K562 (cell line): ENCODE measurements around the gene LTK. TPM values are rescaled to one million over a fixed set of nuclear protein-coding genes. Genes with fewer than 3 reads are reported as not detected.

ENCODE experiments used
- CREB1 ChIP-seq, 2 experiments: sonication (generic) in 1 of 2; formaldehyde crosslinking in 1 of 2; IDR thresholded peaks; 2 replicates each; pipeline versions ENCODE4 v1.6.1 to v1.8.0; 2012 to 2022; ENCODE audit warnings: inconsistent platforms in 1 of 2, mild to moderate bottlenecking in 1 of 2, missing genetic modification reagents in 1 of 2, moderate library complexity in 1 of 2
- LEF1 ChIP-seq: fragments of 450-650 bp; IDR thresholded peaks from 2 replicates; pipeline ENCODE4 v1.6.1; 2016; ENCODE audit warnings: mild to moderate bottlenecking
- NCOA1 ChIP-seq: fragments of 450-650 bp; IDR thresholded peaks from 2 replicates; pipeline ENCODE4 v1.6.1; 2016; ENCODE audit warnings: low read depth
- POLR2AphosphoS5 ChIP-seq: IDR thresholded peaks from 2 replicates; pipeline ENCODE4 v1.6.1; 2011; ENCODE audit warnings: mild to moderate bottlenecking, low read depth, low read length, moderate library complexity; ENCODE audit not compliant: control insufficient read depth, insufficient read depth
- PRDM10 ChIP-seq: fragments of 450-650 bp; IDR thresholded peaks from 2 replicates; pipeline ENCODE4 v1.6.1; 2018; ENCODE audit not compliant: partially characterized antibody
- REST ChIP-seq, 2 experiments: fragments of 450-650 bp; formaldehyde crosslinking in 1 of 2; IDR thresholded peaks; 2 replicates each; pipeline versions ENCODE4 v1.4.0 to v1.6.1; 2014 to 2020; ENCODE audit warnings: mild to moderate bottlenecking in 2 of 2, borderline replicate concordance in 1 of 2, low read depth in 1 of 2
- SMARCE1 ChIP-seq: fragments of 450-650 bp; IDR thresholded peaks from 2 replicates; pipeline ENCODE4 v1.7.1; 2016; ENCODE audit warnings: mild to moderate bottlenecking
- SREBF2 ChIP-seq: sonication (generic); formaldehyde crosslinking; IDR thresholded peaks from 2 replicates; pipeline ENCODE4 v1.4.0; 2020; ENCODE audit warnings: mild to moderate bottlenecking, missing genetic modification reagents
- TAF9B ChIP-seq: fragments of 450-650 bp; IDR thresholded peaks from 2 replicates; pipeline ENCODE4 v1.6.1; 2018; ENCODE audit warnings: mild to moderate bottlenecking; ENCODE audit not compliant: partially characterized antibody
- TOE1 ChIP-seq, 2 experiments: fragments of 450-650 bp in 1 of 2; sonication (generic) in 1 of 2; formaldehyde crosslinking in 1 of 2; IDR thresholded peaks; 2 replicates each; pipeline versions ENCODE4 v1.7.1 to v1.8.0; 2016 to 2022; ENCODE audit warnings: borderline replicate concordance in 2 of 2, mild to moderate bottlenecking in 2 of 2, antibody characterized with exemption in 1 of 2, inconsistent platforms in 1 of 2, low read depth in 1 of 2, missing genetic modification reagents in 1 of 2, moderate library complexity in 1 of 2
- TRIM24 ChIP-seq, 2 experiments: fragments of 450-650 bp; IDR thresholded peaks; 2 replicates each; pipeline ENCODE4 v1.6.1; 2016
- ZBTB9 ChIP-seq: fragments of 450-650 bp; formaldehyde crosslinking; IDR thresholded peaks from 2 replicates; pipeline ENCODE4 v1.4.0; 2020; ENCODE audit warnings: mild to moderate bottlenecking, moderate library complexity
- polyA plus RNA-seq, 8 experiments: library from polyadenylated mRNA; depleted of rRNA in 4 of 8; stranded (reverse) in 5 of 8; unstranded in 3 of 8; fragments of >200 nt; fragmentation: Nextera tagmentation in 2 of 8; fragmentation: Illumina TruSeq in 1 of 8; extraction: Ambion mirVana in 2 of 8; extraction: Trizol in 1 of 8; gene quantifications; 2 replicates each; pipeline versions ENCODE4 v1.2.1 to v1.2.3, GENCODE V29; 2011 to 2014; ENCODE audit warnings: inconsistent platforms in 1 of 8, missing spikeins in 1 of 8
- total RNA-seq, 7 experiments: library from RNA; depleted of rRNA in 6 of 7; stranded (reverse); fragments of >200 nt in 6 of 7; fragmentation: Illumina TruSeq in 2 of 7; extraction: Trizol in 2 of 7; gene quantifications; 2 replicates each; pipeline versions ENCODE4 v1.2.1 to v1.2.3, GENCODE V29; 2011 to 2021; ENCODE audit warnings: low replicate concordance in 1 of 7

LTK gene
- total and polyA plus RNA-seq, 9 of the 15 experiments (the other 6 are each of a cell fraction or from before 2014, with no cell fraction given): 0.25 to 4.4 (median 1.8) TPM

GRCh38 chr15:41562784-41563198 lies 49.2 kb upstream of the LTK start (continued):
- peak; percentile 41 for TF ChIP-seq PRDM10
- TF ChIP-seq NCOA1: 0 out of 2 replicates have a peak, but pooled peaks have one; percentile 22
- peak; percentile 84; the same call in 1 of the 2 replicates for TF ChIP-seq LEF1
- TF ChIP-seq POLR2AphosphoS5: peak; percentile 83
- TF ChIP-seq REST (IDR thresholded peaks at IDR 0.05; ENCODE audit: borderline replicate concordance): no peak
- TF ChIP-seq REST (CRISPR knock-in tag; IDR thresholded peaks at IDR 0.05; ENCODE audit: low read depth): no peak
- no peak for TF ChIP-seq SREBF2 (CRISPR knock-in tag)
- peak; percentile 51 for TF ChIP-seq TAF9B
- peak; percentile 70 to 85; a peak in 3 of 4 replicates for TF ChIP-seq TRIM24 (IDR thresholded peaks at IDR 0.05)
- no peak for TF ChIP-seq ZBTB9 (CRISPR knock-in tag)
- TF ChIP-seq TOE1 (IDR thresholded peaks at IDR 0.05; ENCODE audit: borderline replicate concordance): no peak
- TF ChIP-seq TOE1 (CRISPR knock-in tag; IDR thresholded peaks at IDR 0.05; ENCODE audit: borderline replicate concordance, low read depth): no peak
- peak; percentile 50 for TF ChIP-seq CREB1 (IDR thresholded peaks at IDR 0.05)
- no peak for TF ChIP-seq CREB1 (CRISPR knock-in tag; IDR thresholded peaks at IDR 0.05)
- TF ChIP-seq SMARCE1: peak; percentile 54; the same call in 1 of the 2 replicates
